AG04450 (cell line): Measurements from ENCODE around the gene EAF1. TPM values are rescaled to one million over a fixed set of nuclear protein-coding genes. Genes with fewer than 3 reads are reported as not detected.
"Not testable (repeated sequence)": the region's sequence is repeated elsewhere in the genome, so short reads cannot be mapped to it uniquely, and the experiment has no call there.

Source experiments
- CTCF ChIA-PET: fragments of 300-600, 350-600 bp; formaldehyde crosslinking; extraction: SDS; loops from one replicate; lab custom pipeline; 2022; ENCODE audit warnings: antibody characterized with exemption, inconsistent platforms; lab: Charles Lee
- POLR2A ChIA-PET: fragments of 350-600 bp; formaldehyde crosslinking; extraction: SDS; loops from one replicate; lab custom pipeline; 2021; ENCODE audit warnings: antibody characterized with exemption, inconsistent platforms; lab: Yijun Ruan, JAX
- DNase-seq: peaks from one replicate; pipeline ENCODE4 v3.0.0-alpha.2; 2011; ENCODE audit warnings: low read depth, low spot score
- H3K27ac ChIP-seq: one replicate; pipeline ENCODE4 v1.5.1; 2012; ENCODE audit warnings: low read depth, low read length, control low read depth
- H3K27me3 ChIP-seq: one replicate; pipeline ENCODE4 v1.6.0; 2012; ENCODE audit warnings: low read length; ENCODE audit not compliant: control insufficient read depth, insufficient read depth
- H3K4me3 ChIP-seq: 2 replicates; pipeline ENCODE4 v1.5.1; 2011; ENCODE audit warnings: mild to moderate bottlenecking, low read depth, low read length, control low read depth
- H3K9me3 ChIP-seq: 2 replicates; pipeline ENCODE4 v1.5.1; 2012; ENCODE audit warnings: low read length; ENCODE audit not compliant: control insufficient read depth, insufficient read depth
- CTCF ChIP-seq: IDR thresholded peaks from 2 replicates; pipeline ENCODE4 v1.5.1; 2011; ENCODE audit warnings: low read depth, low read length, control low read depth, inconsistent platforms
- polyA plus RNA-seq: library from polyadenylated mRNA; depleted of rRNA; stranded (reverse); fragments of >200 nt; gene quantifications from 2 replicates; pipeline ENCODE4 v1.2.3, GENCODE V29; 2011

The EAF1 gene
- polyA plus RNA-seq, 1 experiment = 11.0 TPM

- Histone ChIP-seq H3K4me3 (no peak overlapping the region), H3K9me3 (peaks cover 6% of the 10 kb centered on the region; the same call in 1 of the 2 replicates), H3K27ac (no peak overlapping the region), H3K27me3 (no peaks in the 10 kb centered on the region)
- TF ChIP-seq CTCF = no peak
- CTCF ChIA-PET = interaction anchor here (1.0 to 1.8 kb wide), 3 partner anchors 18 to 120 kb away, joined by 4 to 6 read pairs (median 6); no protein-coding TSS in a partner anchor
- no peak for DNase-seq
- POLR2A ChIA-PET = interaction anchor here (0.5 kb wide), 1 partner anchor 32 kb away, joined by 6 read pairs; no protein-coding TSS in a partner anchor
Measured at GRCh38 chr3:15387735-15388134, 39.7 kb upstream of the EAF1 start.

- POLR2A ChIA-PET = interaction anchor here (0.5 kb wide), 1 partner anchor 32 kb away, joined by 6 read pairs; no protein-coding TSS in a partner anchor
- H3K27me3 ChIP-seq, DNase-seq, H3K4me3 ChIP-seq, H3K9me3 ChIP-seq, H3K27ac ChIP-seq: not testable (repeated sequence)
- CTCF ChIA-PET = interaction anchor here (1.0 to 1.6 kb wide), 3 partner anchors 11 to 120 kb away, joined by 3 to 6 read pairs (median 4); no protein-coding TSS in a partner anchor
Measured at GRCh38 chr3:15388335-15388734, 39.1 kb upstream of the EAF1 start.

- Histone ChIP-seq H3K9me3 (peaks cover 6% of the 10 kb centered on the region; the same call in 1 of the 2 replicates), H3K27me3 (no peaks in the 10 kb centered on the region), H3K4me3 (no peak overlapping the region), H3K27ac (no peak overlapping the region)
- ChIA-PET POLR2A (interaction anchor here (0.5 kb wide), 1 partner anchor 56 kb away, joined by 4 read pairs; no protein-coding TSS in a partner anchor), CTCF (interaction anchor here (1.9 kb wide), 1 partner anchor 15 kb away, joined by 6 read pairs; no protein-coding TSS in a partner anchor)
- TF ChIP-seq CTCF = no peak
- no peak for DNase-seq
Measured at GRCh38 chr3:15390460-15390859, 36.9 kb upstream of the EAF1 start.

GRCh38 chr3:15391007-15391406, 36.4 kb upstream of the EAF1 start:
- Histone ChIP-seq H3K27me3 (no peaks in the 10 kb centered on the region), H3K9me3 (peaks cover 4% of the 10 kb centered on the region; the same call in 1 of the 2 replicates), H3K4me3 (no peak overlapping the region), H3K27ac (no peak overlapping the region)
- TF ChIP-seq CTCF = no peak
- DNase-seq = no peak
- ChIA-PET POLR2A (interaction anchor here (0.5 kb wide), 1 partner anchor 56 kb away, joined by 4 read pairs; no protein-coding TSS in a partner anchor), CTCF (no interaction called here)

GRCh38 chr3:15393252-15393651, 34.1 kb upstream of the EAF1 start:
- CTCF ChIA-PET, H3K4me3 ChIP-seq, POLR2A ChIA-PET, H3K27me3 ChIP-seq, H3K27ac ChIP-seq, DNase-seq, H3K9me3 ChIP-seq: not testable (repeated sequence)

GRCh38 chr3:15398731-15399133, 28.7 kb upstream of the EAF1 start:
- POLR2A ChIA-PET, H3K27ac ChIP-seq, H3K27me3 ChIP-seq, H3K4me3 ChIP-seq, H3K9me3 ChIP-seq, DNase-seq: not testable (repeated sequence)
- CTCF ChIA-PET = interaction anchor here (1.2 kb wide), 1 partner anchor 131 kb away, joined by 3 read pairs; no protein-coding TSS in a partner anchor
